ENCODE data around the gene LDLRAD4.

- TF ChIP-seq POLR2AphosphoS5 (IDR thresholded peaks at IDR 0.05; ENCODE audit: low read depth, low read length) (no peak), TAF1 (IDR thresholded peaks at IDR 0.05; ENCODE audit: low read depth, low read length) (no peak)
Measured at GRCh38 chr18:13578400-13578799, 359.8 kb downstream of the LDLRAD4 start.

Measured in GM12891 (cell line).